HUES48 (cell line): ENCODE data around the gene ELOVL2.
"Not testable (repeated sequence)": the region's sequence is repeated elsewhere in the genome, so short reads cannot be mapped to it uniquely, and the experiment has no call there.

Source experiments
- H3K27ac ChIP-seq: one replicate; pipeline ENCODE4 v1.7.0; 2013; ENCODE audit warnings: low read depth, low read length, inconsistent platforms
- H3K27me3 ChIP-seq: 2 replicates; pipeline ENCODE4 v1.6.1; 2013; ENCODE audit warnings: mild to moderate bottlenecking, low read length; ENCODE audit not compliant: control insufficient read depth, insufficient read depth
- H3K36me3 ChIP-seq: 2 replicates; pipeline ENCODE4 v1.6.1; 2013; ENCODE audit warnings: low read length; ENCODE audit not compliant: control insufficient read depth, insufficient read depth
- H3K4me1 ChIP-seq: 2 replicates; pipeline ENCODE4 v1.6.1; 2013; ENCODE audit warnings: mild to moderate bottlenecking, low read length; ENCODE audit not compliant: control insufficient read depth, insufficient read depth
- H3K4me3 ChIP-seq: 2 replicates; pipeline ENCODE4 v1.5.1; 2013; ENCODE audit warnings: mild to moderate bottlenecking, low read depth, low read length
- H3K9ac ChIP-seq: 2 replicates; pipeline ENCODE4 v1.6.1; 2013; ENCODE audit warnings: mild to moderate bottlenecking, low read depth, low read length, moderate library complexity
- H3K9me3 ChIP-seq: 2 replicates; pipeline ENCODE4 v1.6.1; 2013; ENCODE audit warnings: low read length; ENCODE audit not compliant: control insufficient read depth, insufficient read depth

Gene ELOVL2, protein sequence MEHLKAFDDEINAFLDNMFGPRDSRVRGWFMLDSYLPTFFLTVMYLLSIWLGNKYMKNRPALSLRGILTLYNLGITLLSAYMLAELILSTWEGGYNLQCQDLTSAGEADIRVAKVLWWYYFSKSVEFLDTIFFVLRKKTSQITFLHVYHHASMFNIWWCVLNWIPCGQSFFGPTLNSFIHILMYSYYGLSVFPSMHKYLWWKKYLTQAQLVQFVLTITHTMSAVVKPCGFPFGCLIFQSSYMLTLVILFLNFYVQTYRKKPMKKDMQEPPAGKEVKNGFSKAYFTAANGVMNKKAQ

GRCh38 chr6:11043961-11044711 is at the start of gene ELOVL2:
TSS of gene ELOVL2 (minus strand) at chr6:11044305. CDS start at chr6:11044230, 75 bp downstream.
- Histone ChIP-seq H3K9me3 (no peaks in the 10 kb centered on the region), H3K9ac (no peak within 1 kb of the TSS), H3K27ac (no peak within 1 kb of the TSS), H3K4me1 (peaks cover 8% of the 10 kb centered on the region; the same call in 1 of the 2 replicates), H3K4me3 (peak within 1 kb of the TSS; percentile 65), H3K27me3 (peaks cover 60% of the 10 kb centered on the region), H3K36me3 (no peaks in the 10 kb centered on the region)

- peak overlapping the region; percentile 66 for H3K9ac ChIP-seq
- peak overlapping the region; percentile 97 for H3K4me3 ChIP-seq
- peak overlapping the region; percentile 72 for H3K27ac ChIP-seq
- no peaks in the 10 kb centered on the region for H3K27me3 ChIP-seq
- peaks cover 19% of the 10 kb centered on the region for H3K4me1 ChIP-seq
- H3K9me3 ChIP-seq: no peaks in the 10 kb centered on the region
- H3K36me3 ChIP-seq: no peaks in the 10 kb centered on the region
Observed at GRCh38 chr6:11093376-11093625, 49.2 kb upstream of the ELOVL2 start.

DNA sequence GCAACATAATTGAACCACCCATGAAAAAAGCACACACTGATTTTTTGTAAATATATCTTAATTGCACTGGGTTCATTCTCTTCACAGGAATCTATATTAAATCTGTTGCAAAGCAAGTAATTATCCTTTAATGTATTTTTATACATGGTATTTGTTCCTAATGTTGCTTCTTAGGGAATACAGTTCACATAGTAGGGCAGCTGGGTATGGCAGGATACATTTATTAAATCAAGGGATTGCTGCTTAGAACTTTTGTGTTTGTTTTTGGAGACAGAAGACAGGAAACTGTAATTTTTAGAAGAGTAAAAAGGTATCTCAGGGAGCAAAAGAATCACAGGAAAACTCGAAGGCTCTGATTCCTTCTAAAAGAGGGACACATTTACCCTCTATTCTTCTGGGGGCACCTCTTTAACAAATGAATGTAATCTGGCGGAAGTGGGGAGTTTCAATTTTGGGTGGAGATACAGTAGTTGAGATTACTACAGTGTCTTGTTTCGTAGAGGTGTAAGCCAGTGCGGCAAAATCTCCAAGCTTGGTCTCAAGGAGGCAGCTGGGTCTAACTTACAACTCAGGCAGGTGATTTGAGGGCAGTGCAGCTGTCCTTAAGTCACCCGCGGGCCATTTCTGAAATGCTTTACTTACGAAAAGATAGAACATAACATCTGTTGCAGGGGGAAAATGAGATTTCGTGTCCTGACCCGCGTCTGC is 48.7 kb upstream of the ELOVL2 start:
- H3K27ac ChIP-seq: peak overlapping the region; percentile 72
- H3K9me3 ChIP-seq: no peaks in the 10 kb centered on the region
- peaks cover 19% of the 10 kb centered on the region for H3K4me1 ChIP-seq
- H3K27me3 ChIP-seq: no peaks in the 10 kb centered on the region
- H3K4me3 ChIP-seq: peak overlapping the region; percentile 97
- H3K9ac ChIP-seq: peak overlapping the region; percentile 66
- H3K36me3 ChIP-seq: no peaks in the 10 kb centered on the region

DNA sequence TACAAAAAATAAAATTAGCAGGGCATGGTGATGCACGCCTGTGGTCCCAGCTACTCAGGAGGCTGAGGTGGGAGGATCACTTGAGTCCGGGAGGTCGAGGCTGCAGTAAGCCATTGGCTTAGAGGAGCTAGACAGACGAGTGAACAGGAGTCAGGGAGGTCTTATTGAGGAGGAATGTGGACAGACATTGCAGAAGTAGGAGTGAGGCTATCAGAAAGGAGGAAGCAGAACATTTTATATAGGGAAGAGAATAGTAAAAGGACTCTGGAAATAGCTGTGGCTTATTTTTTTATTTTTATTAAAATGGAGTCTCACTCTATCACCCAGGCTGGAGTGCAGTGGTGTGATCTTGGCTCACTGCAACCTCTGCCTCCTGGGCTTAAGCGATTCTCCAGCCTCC is 47.0 kb upstream of the ELOVL2 start:
- H3K9ac ChIP-seq, H3K4me3 ChIP-seq, H3K27ac ChIP-seq, H3K27me3 ChIP-seq, H3K36me3 ChIP-seq, H3K9me3 ChIP-seq: not testable (repeated sequence)
- peaks cover 17% of the 10 kb centered on the region for H3K4me1 ChIP-seq

- Histone ChIP-seq H3K36me3 (no peaks in the 10 kb centered on the region), H3K9me3 (no peaks in the 10 kb centered on the region), H3K27ac (no peak overlapping the region), H3K9ac (no peak overlapping the region), H3K4me3 (no peak overlapping the region), H3K4me1 (peaks cover 6% of the 10 kb centered on the region), H3K27me3 (no peaks in the 10 kb centered on the region)
Observed at GRCh38 chr6:11089695-11090094, 45.6 kb upstream of the ELOVL2 start.

DNA sequence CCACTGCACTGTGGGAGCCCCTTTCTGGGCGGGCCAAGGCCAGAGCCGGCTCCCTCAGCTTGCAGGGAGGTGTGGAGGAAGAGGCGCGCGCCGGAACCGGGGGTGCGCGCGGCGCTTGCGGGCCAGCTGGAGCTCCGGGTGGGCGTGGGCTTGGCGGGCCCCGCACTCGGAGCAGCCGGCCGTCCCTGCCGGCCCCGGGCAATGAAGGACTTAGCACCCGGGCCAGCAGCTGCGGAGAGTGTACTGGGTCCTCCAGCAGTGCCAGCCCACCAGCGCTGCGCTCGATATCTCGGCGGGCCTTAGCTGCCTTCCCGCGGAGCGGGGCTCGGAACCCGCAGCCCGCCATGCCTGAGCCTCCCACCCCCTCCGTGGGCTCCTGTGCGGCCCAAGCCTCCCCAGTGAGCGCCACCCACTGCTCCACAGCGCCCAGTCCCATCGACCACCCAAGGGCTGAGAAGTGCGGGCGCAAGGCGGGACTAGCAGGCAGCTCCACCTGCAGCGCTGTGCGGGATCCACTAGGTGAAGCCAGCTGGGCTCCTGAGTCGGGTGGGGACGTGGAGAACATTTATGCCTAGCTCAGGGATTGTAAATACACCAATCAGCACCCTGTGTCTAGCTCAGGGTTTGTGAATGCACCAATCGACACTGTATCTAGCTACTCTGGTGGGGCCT is 43.2 kb upstream of the ELOVL2 start:
- not testable (repeated sequence) for H3K27ac ChIP-seq, H3K9me3 ChIP-seq, H3K27me3 ChIP-seq, H3K9ac ChIP-seq, H3K4me1 ChIP-seq, H3K4me3 ChIP-seq, H3K36me3 ChIP-seq

- Histone ChIP-seq H3K4me3 (no peak overlapping the region), H3K4me1 (no peaks in the 10 kb centered on the region), H3K27me3 (no peaks in the 10 kb centered on the region), H3K36me3 (no peaks in the 10 kb centered on the region), H3K27ac (no peak overlapping the region), H3K9ac (no peak overlapping the region), H3K9me3 (no peaks in the 10 kb centered on the region)
Observed at GRCh38 chr6:11085758-11086435, 41.8 kb upstream of the ELOVL2 start.

DNA sequence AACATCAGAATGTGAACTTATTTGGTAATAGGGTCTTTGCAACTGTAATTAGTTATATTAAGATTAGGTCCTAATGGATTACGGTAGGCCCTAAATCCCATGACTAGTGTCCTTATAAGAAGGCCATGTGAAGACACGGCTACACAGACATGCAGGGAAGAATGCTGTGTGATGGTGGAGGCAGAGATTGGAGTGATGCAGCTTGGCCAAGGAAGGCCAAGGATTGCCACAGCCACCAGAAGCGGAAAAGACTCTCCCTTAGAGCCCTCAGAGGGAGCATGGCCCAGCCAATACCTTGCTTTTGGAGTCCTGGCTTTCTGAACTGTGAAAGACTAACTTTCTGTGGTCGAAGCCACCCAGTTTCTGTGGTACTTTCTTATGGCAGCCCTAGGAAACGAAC is 39.9 kb upstream of the ELOVL2 start:
- H3K9ac ChIP-seq: no peak overlapping the region
- H3K9me3 ChIP-seq: no peaks in the 10 kb centered on the region
- no peak overlapping the region for H3K4me3 ChIP-seq
- no peaks in the 10 kb centered on the region for H3K27me3 ChIP-seq
- H3K27ac ChIP-seq: no peak overlapping the region
- no peaks in the 10 kb centered on the region for H3K36me3 ChIP-seq
- no peaks in the 10 kb centered on the region for H3K4me1 ChIP-seq

- Histone ChIP-seq H3K27ac (no peak overlapping the region), H3K4me3 (no peak overlapping the region), H3K36me3 (no peaks in the 10 kb centered on the region), H3K9me3 (no peaks in the 10 kb centered on the region), H3K27me3 (no peaks in the 10 kb centered on the region), H3K4me1 (no peaks in the 10 kb centered on the region), H3K9ac (no peak overlapping the region)
Observed at GRCh38 chr6:11083491-11083890, 39.4 kb upstream of the ELOVL2 start.

DNA sequence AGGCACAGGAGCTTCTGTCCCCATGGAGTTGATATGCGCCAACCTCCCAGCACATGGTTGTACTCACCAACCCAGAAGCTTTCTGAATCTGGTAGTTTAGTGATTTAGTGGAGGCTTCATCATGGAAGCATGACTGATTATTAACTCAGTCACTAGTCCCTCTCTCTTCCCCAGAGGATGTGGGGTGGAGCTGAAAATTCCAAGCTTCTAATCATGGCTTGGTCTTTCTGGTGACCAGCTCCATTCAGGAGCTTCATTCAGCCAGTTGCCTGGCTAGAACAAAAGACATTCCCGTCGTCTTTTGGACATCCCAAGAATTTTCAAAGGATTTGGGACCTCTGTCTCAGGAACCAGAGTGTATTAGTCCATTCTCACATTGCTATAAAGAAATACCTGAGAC is 36.2 kb upstream of the ELOVL2 start:
- no peak overlapping the region for H3K9ac ChIP-seq
- H3K36me3 ChIP-seq: no peaks in the 10 kb centered on the region
- no peaks in the 10 kb centered on the region for H3K9me3 ChIP-seq
- no peak overlapping the region for H3K27ac ChIP-seq
- no peaks in the 10 kb centered on the region for H3K27me3 ChIP-seq
- peaks cover 15% of the 10 kb centered on the region for H3K4me1 ChIP-seq
- no peak overlapping the region for H3K4me3 ChIP-seq
